Nephron progenitor cell (in vitro differentiated cells): Measurements from ENCODE around the gene NPTX1.
A peak's percentile ranks its signal among the peaks of the same experiment; 100 is the strongest.

Source experiments
- DNase-seq: peaks from one replicate; pipeline ENCODE4 v3.0.0; 2021
- H3K27ac Mint-ChIP-seq: 2 replicates; pipeline ENCODE4 v1.8.0; 2021; ENCODE audit warnings: mild to moderate bottlenecking, moderate library complexity, mixed read lengths
- H3K27me3 Mint-ChIP-seq: 2 replicates; pipeline ENCODE4 v1.8.0; 2021; ENCODE audit warnings: mild to moderate bottlenecking, low read depth, mixed read lengths; ENCODE audit not compliant: poor library complexity
- H3K36me3 Mint-ChIP-seq: 2 replicates; pipeline ENCODE4 v1.8.0; 2021; ENCODE audit warnings: low read depth, mixed read lengths
- H3K4me1 Mint-ChIP-seq: 2 replicates; pipeline ENCODE4 v1.8.0; 2021; ENCODE audit warnings: mixed read lengths
- H3K4me3 Mint-ChIP-seq: 2 replicates; pipeline ENCODE4 v1.8.0; 2021; ENCODE audit warnings: mild to moderate bottlenecking, moderate library complexity, mixed read lengths
- H3K9me3 Mint-ChIP-seq: 2 replicates; pipeline ENCODE4 v1.8.0; 2021; ENCODE audit warnings: mild to moderate bottlenecking, moderate library complexity, mixed read lengths
- TF ChIP-seq, protein P1 (sequence below): fragments of 200-600 bp; sonication (generic); IDR thresholded peaks from 2 replicates; pipeline ENCODE4 v1.5.0; 2021; ENCODE audit warnings: antibody characterized with exemption

Gene NPTX1

DNA sequence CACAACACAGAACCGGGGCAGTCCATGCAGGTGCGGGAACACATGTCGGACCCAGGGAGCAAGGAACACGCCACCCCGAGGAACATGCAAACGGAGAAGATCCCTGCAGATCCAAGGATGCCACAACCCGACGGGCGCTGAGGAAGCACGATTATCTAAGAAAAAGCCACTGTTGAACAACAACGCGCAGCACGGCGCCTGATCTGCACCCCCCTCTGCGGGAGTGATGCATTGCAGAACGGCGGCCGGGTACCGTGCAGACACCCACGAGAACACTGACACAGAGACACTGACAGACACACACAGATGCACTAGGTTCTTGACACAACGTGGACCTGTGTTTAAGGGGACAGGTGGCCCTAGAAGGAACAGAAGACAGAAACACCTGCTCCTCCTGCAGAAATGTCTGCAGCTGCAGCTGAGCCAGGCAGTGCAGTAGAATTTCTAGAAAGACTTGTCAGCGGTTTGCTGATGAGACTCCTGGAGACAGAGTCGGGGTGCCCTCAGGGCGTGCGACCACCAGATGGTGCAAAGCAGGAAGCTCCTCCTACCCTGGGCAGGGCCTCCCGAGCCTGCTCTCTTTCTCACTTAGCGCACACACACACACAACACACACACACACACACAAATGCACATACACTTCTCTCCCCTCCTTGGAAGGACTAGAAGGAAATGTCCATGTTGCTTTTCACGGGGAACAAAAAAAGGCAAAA, 7.5 kb downstream of the NPTX1 start:
- H3K27ac Mint-ChIP-seq, result no peak overlapping the region

DNA sequence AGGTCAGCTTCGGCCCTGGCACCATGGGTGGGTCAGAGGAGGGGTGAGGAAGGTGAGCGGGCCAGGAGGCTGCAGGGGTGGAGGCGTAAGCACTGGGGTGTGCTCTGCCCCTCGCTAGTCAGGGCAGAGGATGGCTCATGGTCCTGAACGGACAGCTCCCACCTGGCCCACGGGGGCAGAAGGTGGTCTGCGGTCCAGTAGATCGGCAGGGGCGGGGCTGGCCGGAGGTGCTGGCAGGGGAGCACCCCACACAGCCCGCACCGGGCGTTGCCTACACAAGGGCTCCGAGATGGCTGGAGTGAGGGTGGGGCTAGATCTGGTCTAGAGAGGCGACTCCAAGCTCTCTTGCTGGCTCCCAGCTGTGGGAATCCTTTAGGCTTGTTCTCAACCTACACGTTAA, 8.2 kb downstream of the NPTX1 start:
- Mint-ChIP-seq H3K4me3 (no peak overlapping the region), H3K27me3 (peaks cover 83% of the 10 kb centered on the region), H3K4me1 (no peaks in the 10 kb centered on the region), H3K36me3 (no peaks in the 10 kb centered on the region), H3K9me3 (no peaks in the 10 kb centered on the region), H3K27ac (no peak overlapping the region)
- DNase-seq, result peak; percentile 72
- TF ChIP-seq, protein P1, sequence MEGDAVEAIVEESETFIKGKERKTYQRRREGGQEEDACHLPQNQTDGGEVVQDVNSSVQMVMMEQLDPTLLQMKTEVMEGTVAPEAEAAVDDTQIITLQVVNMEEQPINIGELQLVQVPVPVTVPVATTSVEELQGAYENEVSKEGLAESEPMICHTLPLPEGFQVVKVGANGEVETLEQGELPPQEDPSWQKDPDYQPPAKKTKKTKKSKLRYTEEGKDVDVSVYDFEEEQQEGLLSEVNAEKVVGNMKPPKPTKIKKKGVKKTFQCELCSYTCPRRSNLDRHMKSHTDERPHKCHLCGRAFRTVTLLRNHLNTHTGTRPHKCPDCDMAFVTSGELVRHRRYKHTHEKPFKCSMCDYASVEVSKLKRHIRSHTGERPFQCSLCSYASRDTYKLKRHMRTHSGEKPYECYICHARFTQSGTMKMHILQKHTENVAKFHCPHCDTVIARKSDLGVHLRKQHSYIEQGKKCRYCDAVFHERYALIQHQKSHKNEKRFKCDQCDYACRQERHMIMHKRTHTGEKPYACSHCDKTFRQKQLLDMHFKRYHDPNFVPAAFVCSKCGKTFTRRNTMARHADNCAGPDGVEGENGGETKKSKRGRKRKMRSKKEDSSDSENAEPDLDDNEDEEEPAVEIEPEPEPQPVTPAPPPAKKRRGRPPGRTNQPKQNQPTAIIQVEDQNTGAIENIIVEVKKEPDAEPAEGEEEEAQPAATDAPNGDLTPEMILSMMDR, result no peak

More for the DNA sequence above, 7.5 kb downstream of the NPTX1 start:
- H3K27me3 Mint-ChIP-seq, result peaks cover 89% of the 10 kb centered on the region
- no peak overlapping the region for H3K4me3 Mint-ChIP-seq
- H3K9me3 Mint-ChIP-seq, result no peaks in the 10 kb centered on the region
- no peaks in the 10 kb centered on the region for H3K36me3 Mint-ChIP-seq
- H3K4me1 Mint-ChIP-seq, result no peaks in the 10 kb centered on the region
- no peak for DNase-seq
- TF ChIP-seq, protein P1, result no peak

DNA sequence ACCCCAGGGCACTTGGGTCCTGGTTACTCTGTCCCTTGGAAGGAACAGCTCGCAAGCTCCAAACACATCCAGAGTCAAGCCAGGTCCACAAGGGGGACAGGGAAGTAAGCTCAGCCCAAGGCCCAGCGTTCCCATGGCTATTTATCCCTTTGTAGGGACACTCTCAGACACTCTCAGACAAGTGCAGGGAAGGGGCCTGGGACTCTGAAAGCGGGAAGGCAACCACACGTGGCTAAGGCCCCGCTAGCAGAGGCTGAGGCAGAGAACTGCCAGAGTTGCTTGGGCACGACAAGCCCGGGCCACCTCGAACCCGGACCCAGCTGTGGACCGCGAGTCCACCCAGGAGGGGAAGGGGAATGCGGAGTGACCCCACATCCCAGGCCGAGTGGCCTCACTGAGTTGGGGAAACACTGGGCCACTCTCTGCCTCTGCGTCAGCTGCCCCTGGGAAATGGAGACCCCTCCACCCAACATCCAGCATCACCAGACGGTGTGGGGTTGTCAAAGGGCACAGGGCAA, 10.2 kb downstream of the NPTX1 start:
- Mint-ChIP-seq H3K4me1 (no peaks in the 10 kb centered on the region), H3K36me3 (no peaks in the 10 kb centered on the region), H3K9me3 (no peaks in the 10 kb centered on the region), H3K27me3 (peaks cover 81% of the 10 kb centered on the region), H3K4me3 (no peak overlapping the region), H3K27ac (no peak overlapping the region)
- DNase-seq, result no peak
- TF ChIP-seq, protein P1, result no peak

DNA sequence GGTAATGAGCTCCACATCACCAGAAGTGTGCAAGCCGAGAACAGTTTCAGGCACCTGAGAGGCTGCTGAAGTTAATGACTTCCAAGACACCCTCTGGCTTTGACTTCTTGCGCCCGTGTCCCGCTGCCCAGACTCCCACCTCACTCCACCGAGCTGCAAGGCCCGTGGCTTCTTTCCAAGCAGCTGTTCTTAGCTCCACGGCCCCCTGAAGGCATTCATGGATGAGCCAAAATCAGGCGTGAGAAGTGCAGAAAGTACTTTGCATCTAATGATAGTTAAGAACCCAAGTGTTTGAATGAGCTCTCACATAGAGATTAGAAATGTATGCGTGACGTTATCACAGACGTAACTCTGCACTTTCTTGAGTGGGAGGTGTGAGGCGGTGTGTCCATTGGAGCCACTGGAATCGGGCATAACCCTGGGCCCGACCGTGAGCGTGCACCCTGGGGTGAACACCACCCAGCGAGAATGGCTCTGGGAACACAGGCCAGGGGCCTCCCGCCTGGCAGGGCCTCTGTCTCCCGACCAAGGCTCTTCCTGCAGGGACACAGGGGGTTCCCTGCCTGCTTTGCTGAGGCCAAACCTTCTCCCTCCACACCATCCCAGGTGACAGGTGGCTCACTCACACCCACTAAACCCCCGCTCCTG, 11.0 kb downstream of the NPTX1 start:
- DNase-seq, result no peak
- Mint-ChIP-seq H3K27me3 (peaks cover 79% of the 10 kb centered on the region), H3K36me3 (no peaks in the 10 kb centered on the region), H3K4me1 (no peaks in the 10 kb centered on the region), H3K4me3 (no peak overlapping the region), H3K9me3 (no peaks in the 10 kb centered on the region), H3K27ac (no peak overlapping the region)
- TF ChIP-seq, protein P1, result no peak

DNA sequence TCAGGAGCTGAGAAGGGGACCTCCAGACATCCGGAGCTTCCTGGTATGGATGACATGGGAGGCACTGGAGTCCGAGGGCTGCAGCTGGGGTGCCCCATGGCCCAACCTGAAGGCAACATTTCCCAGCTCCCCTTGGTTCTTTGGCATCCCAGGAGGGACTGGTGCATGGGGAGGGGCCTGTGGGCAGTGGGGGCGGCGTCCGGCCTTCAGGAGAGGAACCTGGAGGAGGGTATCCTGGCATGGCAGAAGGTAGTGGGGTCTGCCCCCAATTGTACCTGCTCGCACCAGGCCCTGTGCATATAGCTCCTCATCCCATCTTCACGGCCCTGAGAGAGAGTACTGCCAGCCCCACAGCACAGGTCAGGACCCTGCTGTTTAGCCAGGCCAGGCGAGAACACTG, 11.9 kb downstream of the NPTX1 start:
- Mint-ChIP-seq H3K27me3 (peaks cover 77% of the 10 kb centered on the region), H3K36me3 (no peaks in the 10 kb centered on the region), H3K4me1 (no peaks in the 10 kb centered on the region), H3K27ac (no peak overlapping the region), H3K4me3 (no peak overlapping the region), H3K9me3 (no peaks in the 10 kb centered on the region)
- no peak for DNase-seq
- TF ChIP-seq, protein P1, result no peak
